ENCODE results near the gene CD81.

DNA sequence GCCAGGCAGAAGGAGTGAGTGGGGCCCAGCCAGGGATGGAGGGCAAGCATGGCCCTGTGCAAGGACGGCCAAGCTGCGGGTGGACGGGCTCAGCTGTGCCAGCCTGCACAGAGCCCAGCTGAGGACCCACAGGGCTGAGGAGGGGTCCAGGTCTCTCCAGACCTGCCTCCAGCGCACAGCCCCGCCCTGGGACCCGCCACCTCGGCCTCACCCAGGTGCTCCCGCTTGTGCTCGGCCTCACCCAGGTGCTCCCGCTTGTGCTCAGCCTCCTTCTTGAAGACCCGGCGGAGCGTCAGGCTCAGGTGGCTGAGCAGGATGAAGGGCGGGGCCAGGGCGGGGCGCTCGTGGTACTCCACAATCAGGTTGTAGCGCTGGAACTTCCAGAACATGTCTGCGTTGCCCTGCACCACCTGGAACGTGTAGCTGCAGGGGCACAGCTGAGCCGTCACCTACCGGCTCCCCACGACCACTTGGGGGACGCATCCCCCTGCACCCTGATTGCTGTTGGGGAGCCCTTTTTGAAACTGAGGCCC, 29.8 kb downstream of the CD81 start:
- no peak for TF ChIP-seq RAD21 (IDR thresholded peaks at IDR 0.05; ENCODE audit: low read depth)
- TF ChIP-seq EGR1 (IDR thresholded peaks at IDR 0.05), result no peak
- no peak for TF ChIP-seq USF1 (IDR thresholded peaks at IDR 0.05)
- no peak for TF ChIP-seq ZBTB7A (IDR thresholded peaks at IDR 0.05; ENCODE audit: low read depth)
- TF ChIP-seq, protein P1, sequence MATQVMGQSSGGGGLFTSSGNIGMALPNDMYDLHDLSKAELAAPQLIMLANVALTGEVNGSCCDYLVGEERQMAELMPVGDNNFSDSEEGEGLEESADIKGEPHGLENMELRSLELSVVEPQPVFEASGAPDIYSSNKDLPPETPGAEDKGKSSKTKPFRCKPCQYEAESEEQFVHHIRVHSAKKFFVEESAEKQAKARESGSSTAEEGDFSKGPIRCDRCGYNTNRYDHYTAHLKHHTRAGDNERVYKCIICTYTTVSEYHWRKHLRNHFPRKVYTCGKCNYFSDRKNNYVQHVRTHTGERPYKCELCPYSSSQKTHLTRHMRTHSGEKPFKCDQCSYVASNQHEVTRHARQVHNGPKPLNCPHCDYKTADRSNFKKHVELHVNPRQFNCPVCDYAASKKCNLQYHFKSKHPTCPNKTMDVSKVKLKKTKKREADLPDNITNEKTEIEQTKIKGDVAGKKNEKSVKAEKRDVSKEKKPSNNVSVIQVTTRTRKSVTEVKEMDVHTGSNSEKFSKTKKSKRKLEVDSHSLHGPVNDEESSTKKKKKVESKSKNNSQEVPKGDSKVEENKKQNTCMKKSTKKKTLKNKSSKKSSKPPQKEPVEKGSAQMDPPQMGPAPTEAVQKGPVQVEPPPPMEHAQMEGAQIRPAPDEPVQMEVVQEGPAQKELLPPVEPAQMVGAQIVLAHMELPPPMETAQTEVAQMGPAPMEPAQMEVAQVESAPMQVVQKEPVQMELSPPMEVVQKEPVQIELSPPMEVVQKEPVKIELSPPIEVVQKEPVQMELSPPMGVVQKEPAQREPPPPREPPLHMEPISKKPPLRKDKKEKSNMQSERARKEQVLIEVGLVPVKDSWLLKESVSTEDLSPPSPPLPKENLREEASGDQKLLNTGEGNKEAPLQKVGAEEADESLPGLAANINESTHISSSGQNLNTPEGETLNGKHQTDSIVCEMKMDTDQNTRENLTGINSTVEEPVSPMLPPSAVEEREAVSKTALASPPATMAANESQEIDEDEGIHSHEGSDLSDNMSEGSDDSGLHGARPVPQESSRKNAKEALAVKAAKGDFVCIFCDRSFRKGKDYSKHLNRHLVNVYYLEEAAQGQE (IDR thresholded peaks at IDR 0.05; ENCODE audit: low read depth), result no peak
- TF ChIP-seq CEBPB (IDR thresholded peaks at IDR 0.05), result no peak
- TF ChIP-seq MAX (IDR thresholded peaks at IDR 0.05), result no peak
- no peak for TF ChIP-seq TAF1 (IDR thresholded peaks at IDR 0.05; ENCODE audit: low read depth)
- no peak for TF ChIP-seq EP300 (IDR thresholded peaks at IDR 0.05; ENCODE audit: borderline replicate concordance)

All from Ishikawa (cell line).